Astrocyte (in vitro differentiated cells and primary cell): ENCODE data around the gene LRPPRC. TPM values are rescaled to one million over a fixed set of nuclear protein-coding genes. Genes with fewer than 3 reads are reported as not detected.

Source experiments
- DNase-seq: peaks from one replicate; pipeline ENCODE4 v3.0.0-alpha.2; 2010; ENCODE audit warnings: low read depth
- FAIRE-seq: peaks from 2 replicates; lab custom pipeline; 2011; peaks lifted over from hg19 to GRCh38; lab: Jason Lieb, UNC
- H2AFZ ChIP-seq: 2 replicates; pipeline ENCODE4 v1.6.0; 2012; ENCODE audit warnings: low read depth, low read length, inconsistent platforms
- H3K27ac ChIP-seq: 2 replicates; pipeline ENCODE4 v1.5.1; 2011; ENCODE audit warnings: low read depth, low read length, inconsistent platforms
- H3K27me3 ChIP-seq: 2 replicates; pipeline ENCODE4 v1.6.0; 2011; ENCODE audit warnings: low read length, inconsistent platforms; ENCODE audit not compliant: insufficient read depth
- H3K36me3 ChIP-seq: 2 replicates; pipeline ENCODE4 v1.5.1; 2011; ENCODE audit warnings: low read length, inconsistent platforms; ENCODE audit not compliant: insufficient read depth
- H3K4me1 ChIP-seq: 2 replicates; pipeline ENCODE4 v1.5.1; 2011; ENCODE audit warnings: low read length, inconsistent platforms; ENCODE audit not compliant: insufficient read depth
- H3K4me2 ChIP-seq: 2 replicates; pipeline ENCODE4 v1.6.0; 2012; ENCODE audit warnings: low read length, inconsistent platforms
- H3K4me3 ChIP-seq: 2 replicates; pipeline ENCODE4 v1.5.1; 2011; ENCODE audit warnings: low read depth, mild to moderate bottlenecking, low read length, inconsistent platforms; ENCODE audit not compliant: insufficient read depth
- H3K79me2 ChIP-seq: 2 replicates; pipeline ENCODE4 v1.6.0; 2012; ENCODE audit warnings: mild to moderate bottlenecking, low read length, inconsistent platforms; ENCODE audit not compliant: insufficient read depth
- H3K9ac ChIP-seq: 2 replicates; pipeline ENCODE4 v1.6.0; 2012; ENCODE audit warnings: mild to moderate bottlenecking, low read length, inconsistent platforms
- H3K9me3 ChIP-seq: 2 replicates; pipeline ENCODE4 v1.5.1; 2012; ENCODE audit warnings: low read depth, mild to moderate bottlenecking, low read length, inconsistent platforms; ENCODE audit not compliant: insufficient read depth
- H4K20me1 ChIP-seq: 2 replicates; pipeline ENCODE4 v1.6.0; 2012; ENCODE audit warnings: low read length, inconsistent platforms; ENCODE audit not compliant: insufficient read depth
- H3K27ac Mint-ChIP-seq: one replicate; pipeline ENCODE4 v1.8.0; 2021; ENCODE audit warnings: mild to moderate bottlenecking, mixed read lengths; ENCODE audit not compliant: unreplicated experiment
- H3K27me3 Mint-ChIP-seq: one replicate; pipeline ENCODE4 v1.8.0; 2021; ENCODE audit warnings: low read depth, mixed read lengths; ENCODE audit not compliant: unreplicated experiment
- H3K36me3 Mint-ChIP-seq: one replicate; pipeline ENCODE4 v1.8.0; 2021; ENCODE audit warnings: low read depth, mixed read lengths; ENCODE audit not compliant: unreplicated experiment
- H3K4me1 Mint-ChIP-seq: one replicate; pipeline ENCODE4 v1.8.0; 2021; ENCODE audit warnings: low read depth, mixed read lengths; ENCODE audit not compliant: unreplicated experiment
- H3K4me3 Mint-ChIP-seq: one replicate; pipeline ENCODE4 v1.8.0; 2021; ENCODE audit warnings: mild to moderate bottlenecking, moderate library complexity, mixed read lengths; ENCODE audit not compliant: unreplicated experiment
- H3K9me3 Mint-ChIP-seq: one replicate; pipeline ENCODE4 v1.8.0; 2021; ENCODE audit warnings: mild to moderate bottlenecking, mixed read lengths; ENCODE audit not compliant: unreplicated experiment
- EZH2 ChIP-seq: IDR thresholded peaks from 2 replicates; pipeline ENCODE4 v1.6.1; 2012; ENCODE audit warnings: mild to moderate bottlenecking, low read length, inconsistent platforms; ENCODE audit not compliant: insufficient read depth
- total RNA-seq: library from RNA; stranded (reverse); gene quantifications from 2 replicates; pipeline ENCODE4 v1.2.1, GENCODE V29; 2021
- TF ChIP-seq, protein P1 (sequence below): IDR thresholded peaks from 2 replicates; pipeline ENCODE4 v1.5.1; 2011; ENCODE audit warnings: low read depth, mild to moderate bottlenecking, inconsistent platforms, low read length, moderate library complexity; ENCODE audit not compliant: insufficient read depth

LRPPRC gene
- total RNA-seq, 1 donor from 2014 or later: 94.9 TPM

DNA sequence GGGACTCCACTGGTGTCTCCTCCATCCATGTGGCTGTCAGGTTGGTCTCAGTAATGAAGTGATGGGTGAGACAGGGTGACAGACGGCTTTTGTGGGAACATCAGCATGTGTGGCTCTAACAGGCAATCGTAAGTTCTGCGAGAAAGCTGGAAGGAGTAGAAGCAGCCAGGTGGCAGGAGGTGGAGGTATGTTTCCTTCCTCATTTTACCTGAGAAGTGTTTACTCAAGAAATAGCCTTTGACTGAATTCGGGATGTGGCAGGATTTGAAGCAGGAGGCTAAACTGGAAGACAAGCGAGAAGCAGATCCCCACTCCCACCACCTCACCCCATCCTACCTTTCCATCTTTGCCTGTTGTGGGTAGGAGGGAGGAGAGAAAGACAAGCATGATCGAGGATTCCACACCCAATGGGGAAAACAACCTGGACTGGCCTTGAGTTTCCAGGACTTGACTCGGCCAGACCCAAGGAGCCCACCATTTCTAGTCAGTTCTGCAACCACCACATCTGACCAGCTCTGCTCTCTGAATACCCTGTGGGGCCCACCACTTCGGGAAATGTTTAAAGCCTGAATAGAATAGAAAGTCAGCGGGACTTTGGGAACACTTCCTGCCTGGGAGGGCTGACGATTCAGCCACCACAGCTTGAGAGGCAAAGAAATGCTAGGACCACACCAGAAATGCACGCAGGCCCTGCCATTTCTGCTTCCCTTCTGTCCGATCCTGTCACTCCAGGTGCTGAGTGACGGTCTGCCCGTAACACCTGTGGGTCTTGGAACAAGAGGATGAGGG lies 155.8 kb downstream of the LRPPRC start:
- Histone ChIP-seq H3K79me2 (no peaks in the 10 kb centered on the region), H3K36me3 (no peaks in the 10 kb centered on the region), H3K27me3 (peaks cover 6% of the 10 kb centered on the region), H3K4me2 (no peak overlapping the region), H2AFZ (no peak overlapping the region), H4K20me1 (no peaks in the 10 kb centered on the region), H3K9ac (no peak overlapping the region), H3K4me1 (no peaks in the 10 kb centered on the region), H3K27ac (no peak overlapping the region), H3K9me3 (no peaks in the 10 kb centered on the region), H3K4me3 (no peak overlapping the region)
- H3K36me3 Mint-ChIP-seq: no peaks in the 10 kb centered on the region
- DNase-seq: no peak
- no peak overlapping the region for H3K4me3 Mint-ChIP-seq
- TF ChIP-seq, protein P1, sequence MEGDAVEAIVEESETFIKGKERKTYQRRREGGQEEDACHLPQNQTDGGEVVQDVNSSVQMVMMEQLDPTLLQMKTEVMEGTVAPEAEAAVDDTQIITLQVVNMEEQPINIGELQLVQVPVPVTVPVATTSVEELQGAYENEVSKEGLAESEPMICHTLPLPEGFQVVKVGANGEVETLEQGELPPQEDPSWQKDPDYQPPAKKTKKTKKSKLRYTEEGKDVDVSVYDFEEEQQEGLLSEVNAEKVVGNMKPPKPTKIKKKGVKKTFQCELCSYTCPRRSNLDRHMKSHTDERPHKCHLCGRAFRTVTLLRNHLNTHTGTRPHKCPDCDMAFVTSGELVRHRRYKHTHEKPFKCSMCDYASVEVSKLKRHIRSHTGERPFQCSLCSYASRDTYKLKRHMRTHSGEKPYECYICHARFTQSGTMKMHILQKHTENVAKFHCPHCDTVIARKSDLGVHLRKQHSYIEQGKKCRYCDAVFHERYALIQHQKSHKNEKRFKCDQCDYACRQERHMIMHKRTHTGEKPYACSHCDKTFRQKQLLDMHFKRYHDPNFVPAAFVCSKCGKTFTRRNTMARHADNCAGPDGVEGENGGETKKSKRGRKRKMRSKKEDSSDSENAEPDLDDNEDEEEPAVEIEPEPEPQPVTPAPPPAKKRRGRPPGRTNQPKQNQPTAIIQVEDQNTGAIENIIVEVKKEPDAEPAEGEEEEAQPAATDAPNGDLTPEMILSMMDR: no peak
- TF ChIP-seq EZH2: no peak
- H3K27me3 Mint-ChIP-seq: peaks cover 8% of the 10 kb centered on the region
- no peaks in the 10 kb centered on the region for H3K4me1 Mint-ChIP-seq
- no peak overlapping the region for H3K27ac Mint-ChIP-seq
- H3K9me3 Mint-ChIP-seq: no peaks in the 10 kb centered on the region
- FAIRE-seq: no peak

GRCh38 chr2:43838560-43839267 lies 157.1 kb downstream of the LRPPRC start, which contains the start of the genes ABCG5 and ABCG8:
Gene ABCG5, minus strand, starts transcription at chr2:43838839. Its CDS starts 160 bp downstream, at chr2:43838679.
Gene ABCG8, plus strand, starts transcription at chr2:43838971. Its CDS starts 83 bp downstream, at chr2:43839054.
- Histone ChIP-seq H3K4me2 (no peak within 1 kb of the TSS), H3K27ac (no peak within 1 kb of the TSS), H3K9ac (no peak within 1 kb of the TSS), H3K9me3 (no peaks in the 10 kb centered on the region), H3K4me1 (no peaks in the 10 kb centered on the region), H3K4me3 (no peak within 1 kb of the TSS), H3K36me3 (no peaks in the 10 kb centered on the region), H3K79me2 (no peaks in the 10 kb centered on the region), H3K27me3 (peaks cover 8% of the 10 kb centered on the region), H2AFZ (no peak within 1 kb of the TSS), H4K20me1 (no peaks in the 10 kb centered on the region)
- Mint-ChIP-seq H3K27me3 (peaks cover 6% of the 10 kb centered on the region), H3K27ac (no peak within 1 kb of the TSS), H3K9me3 (no peaks in the 10 kb centered on the region), H3K36me3 (no peaks in the 10 kb centered on the region), H3K4me3 (no peak within 1 kb of the TSS), H3K4me1 (no peaks in the 10 kb centered on the region)
- FAIRE-seq: no peak
- no peak for DNase-seq
- TF ChIP-seq EZH2: no peak

DNA sequence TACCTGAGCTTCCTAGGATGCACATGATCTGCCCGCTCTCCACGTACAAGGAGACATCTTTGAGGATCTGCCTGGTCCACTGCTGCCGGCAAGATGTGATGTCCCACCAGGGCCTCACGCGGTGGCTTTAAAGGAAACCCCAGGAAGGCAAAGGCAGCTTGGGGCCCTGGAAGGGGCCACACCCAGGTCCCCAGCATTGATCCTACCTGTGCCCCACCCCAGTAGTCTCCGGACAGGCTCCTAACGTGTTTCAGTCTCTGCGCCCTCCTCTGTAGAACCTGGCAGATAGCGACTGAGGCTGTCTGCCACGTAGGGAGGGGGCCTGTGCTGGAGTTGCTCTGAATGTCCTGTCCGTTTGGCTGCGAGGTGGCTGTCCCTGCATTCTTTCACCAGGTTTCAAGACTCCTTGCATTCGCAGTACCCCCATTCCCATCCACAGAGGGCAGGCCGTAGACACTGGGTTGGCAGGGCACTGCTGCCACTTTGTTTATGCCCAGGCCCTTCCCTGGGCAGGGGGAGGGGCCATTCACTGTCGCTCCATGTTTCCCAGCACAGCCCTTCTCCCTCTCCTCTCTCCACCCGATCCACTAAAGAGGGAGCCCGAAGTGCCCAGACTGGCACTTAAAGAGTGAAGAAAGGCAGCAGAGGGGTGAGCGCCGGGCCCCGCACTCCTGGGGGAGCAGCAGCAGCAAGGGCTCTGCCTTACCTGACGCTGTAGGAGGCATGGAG lies 157.8 kb downstream of the LRPPRC start:
- Histone ChIP-seq H3K27me3 (peaks cover 6% of the 10 kb centered on the region), H3K4me1 (no peaks in the 10 kb centered on the region), H3K4me3 (no peak overlapping the region), H3K79me2 (no peaks in the 10 kb centered on the region), H3K9ac (no peak overlapping the region), H3K36me3 (no peaks in the 10 kb centered on the region), H2AFZ (no peak overlapping the region), H3K4me2 (no peak overlapping the region), H3K27ac (no peak overlapping the region), H4K20me1 (no peaks in the 10 kb centered on the region), H3K9me3 (no peaks in the 10 kb centered on the region)
- H3K4me3 Mint-ChIP-seq: no peak overlapping the region
- DNase-seq (no peak), FAIRE-seq (no peak)
- peaks cover 7% of the 10 kb centered on the region for H3K27me3 Mint-ChIP-seq
- no peaks in the 10 kb centered on the region for H3K36me3 Mint-ChIP-seq
- no peak for TF ChIP-seq EZH2
- TF ChIP-seq, protein P1: no peak
- no peaks in the 10 kb centered on the region for H3K4me1 Mint-ChIP-seq
- H3K9me3 Mint-ChIP-seq: no peaks in the 10 kb centered on the region
- H3K27ac Mint-ChIP-seq: no peak overlapping the region
